ENCODE data around the gene CCDC17. TPM values are rescaled to one million over a fixed set of nuclear protein-coding genes. Genes with fewer than 3 reads are reported as not detected.

The CCDC17 gene
- total RNA-seq, 4 donors from 2014 or later = 1.3 to 3.3 (median 3.2) TPM; not detected in 1

- Histone ChIP-seq H3K4me1 (peaks cover 0 to 14% of the 10 kb centered on the region in 2 donors), H3K36me3 (no peaks in the 10 kb centered on the region), H3K27ac (no peak overlapping the region), H3K4me3 (no peak overlapping the region), H3K9me3 (no peaks in the 10 kb centered on the region), H3K27me3 (no peaks in the 10 kb centered on the region)
- TF ChIP-seq POLR2A (IDR thresholded peaks at IDR 0.05) (no peak), CTCF (IDR thresholded peaks at IDR 0.05) (no peak)
- no peak for DNase-seq
- intact Hi-C loops (cut with DNase I; ENCODE audit: low total_unique reads) = no loop called here
These were observed 43.0 kb upstream of the CCDC17 start for GRCh38 chr1:45666836-45667235.

- H3K4me3 ChIP-seq = no peak overlapping the region
- no peaks in the 10 kb centered on the region for H3K9me3 ChIP-seq
- H3K27ac ChIP-seq = no peak overlapping the region
- intact Hi-C loops (cut with DNase I; ENCODE audit: low total_unique reads) = no loop called here
- H3K4me1 ChIP-seq = no peaks in the 10 kb centered on the region
- no peaks in the 10 kb centered on the region for H3K36me3 ChIP-seq
- TF ChIP-seq POLR2A (IDR thresholded peaks at IDR 0.05) (no peak), CTCF (IDR thresholded peaks at IDR 0.05) (no peak)
- no peaks in the 10 kb centered on the region for H3K27me3 ChIP-seq
- DNase-seq = no peak
These were observed 36.5 kb upstream of the CCDC17 start for GRCh38 chr1:45660336-45660735.

DNA sequence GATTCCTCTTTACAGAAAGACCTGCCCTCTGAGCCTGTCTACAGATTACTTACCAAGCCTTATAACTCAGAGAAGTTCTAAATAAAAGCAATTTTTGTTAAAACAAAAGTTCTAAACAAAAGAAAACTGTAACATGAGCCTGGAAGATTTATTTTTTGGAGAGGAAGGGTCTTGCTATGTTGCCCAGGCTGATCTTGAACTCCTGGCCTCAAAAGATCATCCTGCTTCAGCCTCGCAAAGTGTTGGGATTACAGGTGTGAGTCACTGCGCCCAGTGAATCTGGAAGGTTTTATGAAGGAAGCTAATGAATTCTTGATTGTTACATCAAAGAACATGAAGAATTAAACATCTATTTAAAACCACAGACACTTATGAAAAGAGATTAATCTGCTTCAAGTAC is 35.4 kb upstream of the CCDC17 start:
- no peaks in the 10 kb centered on the region for H3K9me3 ChIP-seq
- H3K27me3 ChIP-seq = no peaks in the 10 kb centered on the region
- H3K36me3 ChIP-seq = no peaks in the 10 kb centered on the region
- H3K4me1 ChIP-seq = no peaks in the 10 kb centered on the region
- no peak overlapping the region for H3K27ac ChIP-seq
- intact Hi-C loops (cut with DNase I; ENCODE audit: low total_unique reads) = no loop called here
- no peak for TF ChIP-seq POLR2A (IDR thresholded peaks at IDR 0.05)
- no peak for TF ChIP-seq CTCF (IDR thresholded peaks at IDR 0.05)
- no peak for DNase-seq
- no peak overlapping the region for H3K4me3 ChIP-seq

DNA sequence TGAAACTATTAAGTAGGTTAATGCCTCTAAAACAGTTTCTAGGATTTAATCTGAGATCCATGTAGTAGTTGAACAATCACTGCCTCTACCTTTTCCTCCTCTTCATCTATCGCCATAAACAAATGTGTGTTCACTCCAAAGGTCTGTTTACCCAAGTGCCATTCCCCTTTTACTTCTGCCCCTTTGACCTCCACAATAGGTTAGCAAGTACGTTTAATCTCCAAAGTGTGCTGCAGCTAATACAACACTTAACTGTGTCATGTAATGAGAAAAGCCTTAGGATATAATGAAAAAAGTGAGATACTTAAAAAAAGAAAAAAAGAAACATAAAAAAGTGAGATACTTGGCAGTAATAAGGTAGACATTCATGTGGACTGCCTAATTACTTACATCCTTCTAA is 34.3 kb upstream of the CCDC17 start:
- H3K36me3 ChIP-seq = no peaks in the 10 kb centered on the region
- TF ChIP-seq POLR2A (IDR thresholded peaks at IDR 0.05) = no peak
- TF ChIP-seq CTCF (IDR thresholded peaks at IDR 0.05) = no peak
- no peaks in the 10 kb centered on the region for H3K27me3 ChIP-seq
- no peaks in the 10 kb centered on the region for H3K9me3 ChIP-seq
- no peaks in the 10 kb centered on the region for H3K4me1 ChIP-seq
- H3K4me3 ChIP-seq = no peak overlapping the region
- H3K27ac ChIP-seq = no peak overlapping the region
- intact Hi-C loops (cut with DNase I; ENCODE audit: low total_unique reads) = no loop called here
- DNase-seq = no peak

- intact Hi-C loops (cut with DNase I; ENCODE audit: low total_unique reads) = no loop called here
- Histone ChIP-seq H3K4me3 (no peak overlapping the region), H3K27me3 (no peaks in the 10 kb centered on the region), H3K4me1 (no peaks in the 10 kb centered on the region), H3K27ac (no peak overlapping the region), H3K9me3 (no peaks in the 10 kb centered on the region), H3K36me3 (no peaks in the 10 kb centered on the region)
- no peak for DNase-seq
- no peak for TF ChIP-seq CTCF (IDR thresholded peaks at IDR 0.05)
- TF ChIP-seq POLR2A (IDR thresholded peaks at IDR 0.05) = no peak
These were observed 32.8 kb upstream of the CCDC17 start for GRCh38 chr1:45656573-45657226.
